GM18519 (cell line): Measurements from ENCODE around the gene SCN2B.
"Not testable (repeated sequence)": the region's sequence is repeated elsewhere in the genome, so short reads cannot be mapped to it uniquely, and the experiment has no call there.

Source experiments
- ATAC-seq: cut with Tn5 transposase; IDR thresholded peaks from one replicate; pipeline ENCODE4 v1.9.1; 2021; ENCODE audit warnings: mild to moderate bottlenecking, moderate library complexity; ENCODE audit not compliant: unreplicated experiment, low FRiP score

Gene SCN2B

DNA sequence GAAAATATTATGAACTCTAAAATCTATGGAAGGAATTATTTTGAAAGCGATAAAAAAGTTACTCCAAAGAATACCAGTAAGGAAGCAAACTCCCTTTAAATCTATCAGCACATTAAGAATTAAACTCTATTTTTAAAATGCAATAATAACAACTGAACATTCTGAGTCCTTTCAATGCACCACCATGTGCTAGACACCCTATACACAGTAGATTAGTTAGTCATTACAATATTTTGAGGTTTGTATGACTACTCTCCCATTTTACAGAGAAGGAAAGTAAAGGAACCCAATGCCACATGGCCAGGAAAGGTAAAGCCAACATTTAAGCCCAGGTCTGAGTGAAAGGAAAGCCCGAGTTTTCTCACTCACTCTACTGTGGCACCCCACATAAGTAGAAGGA lies 30.6 kb upstream of the SCN2B start:
- no peak for ATAC-seq

DNA sequence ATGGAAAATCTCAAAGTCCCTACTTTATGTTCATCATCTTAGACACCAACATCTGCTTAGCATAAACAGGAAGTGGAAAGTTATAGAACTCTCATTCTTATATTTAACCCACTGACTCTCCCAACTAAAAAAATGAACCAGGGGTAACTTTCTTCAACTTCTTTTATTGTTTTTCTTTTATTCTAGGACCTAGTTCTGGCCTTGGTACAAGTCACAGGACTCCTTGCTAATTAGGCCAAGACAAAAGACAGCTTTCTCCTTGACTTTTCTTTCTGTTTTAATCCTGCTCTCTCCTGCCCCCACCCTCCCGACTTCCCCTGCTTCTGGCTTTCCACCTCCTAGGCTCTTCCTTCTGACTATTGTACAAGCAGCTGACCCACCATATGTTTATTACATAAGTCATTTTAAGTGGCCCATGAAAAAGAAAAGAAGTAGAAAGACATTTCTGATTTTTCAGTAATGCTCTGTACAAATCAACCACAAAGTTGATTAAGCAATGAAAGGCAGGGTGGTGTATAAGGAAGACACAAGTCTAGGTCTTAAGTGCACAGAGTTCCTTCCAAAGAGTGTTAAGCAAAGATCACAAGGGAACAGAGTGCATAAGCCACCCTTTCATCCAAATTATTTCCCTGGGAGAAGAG lies 30.1 kb upstream of the SCN2B start:
- no peak for ATAC-seq

DNA sequence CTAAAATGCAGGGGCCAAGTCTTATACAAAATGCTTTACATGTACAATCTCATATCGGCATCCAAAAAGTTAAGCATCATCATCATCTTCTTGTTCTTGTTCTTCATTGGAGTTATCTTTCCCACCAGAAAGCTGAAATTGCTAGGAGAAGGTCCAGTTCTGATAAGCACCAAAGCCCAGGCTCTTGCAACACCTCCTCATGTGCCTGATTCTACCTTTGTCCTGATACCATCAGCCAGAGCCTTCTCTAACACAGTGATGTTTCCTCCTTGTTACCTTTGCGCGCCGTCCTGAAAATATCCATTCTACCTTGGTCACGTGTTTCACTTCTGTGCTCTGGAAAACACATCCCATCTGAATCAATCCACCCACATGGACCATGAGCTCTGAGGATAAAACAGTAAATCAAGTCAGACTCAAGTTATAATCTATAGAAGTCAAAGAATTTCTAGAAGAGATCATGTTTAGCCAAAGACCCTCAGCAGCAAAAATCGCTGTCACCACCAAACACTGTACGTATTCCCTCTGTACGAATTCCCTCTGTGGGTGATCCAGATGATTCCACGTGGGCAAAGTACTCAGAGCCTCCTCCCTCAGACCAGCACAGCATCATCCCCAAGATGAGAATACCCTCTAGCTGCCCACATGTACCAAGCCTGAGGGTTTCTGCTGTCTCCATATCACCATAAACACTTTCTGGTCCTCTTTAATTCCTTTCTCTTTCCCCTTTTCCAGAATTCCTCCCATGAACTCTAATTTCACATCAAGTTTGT lies 29.4 kb upstream of the SCN2B start:
- no peak for ATAC-seq

GRCh38 chr11:118202599-118203422 lies 26.4 kb upstream of the SCN2B start:
- no peak for ATAC-seq

- ATAC-seq: no peak
Measured at GRCh38 chr11:118201966-118202365, 25.5 kb upstream of the SCN2B start.

DNA sequence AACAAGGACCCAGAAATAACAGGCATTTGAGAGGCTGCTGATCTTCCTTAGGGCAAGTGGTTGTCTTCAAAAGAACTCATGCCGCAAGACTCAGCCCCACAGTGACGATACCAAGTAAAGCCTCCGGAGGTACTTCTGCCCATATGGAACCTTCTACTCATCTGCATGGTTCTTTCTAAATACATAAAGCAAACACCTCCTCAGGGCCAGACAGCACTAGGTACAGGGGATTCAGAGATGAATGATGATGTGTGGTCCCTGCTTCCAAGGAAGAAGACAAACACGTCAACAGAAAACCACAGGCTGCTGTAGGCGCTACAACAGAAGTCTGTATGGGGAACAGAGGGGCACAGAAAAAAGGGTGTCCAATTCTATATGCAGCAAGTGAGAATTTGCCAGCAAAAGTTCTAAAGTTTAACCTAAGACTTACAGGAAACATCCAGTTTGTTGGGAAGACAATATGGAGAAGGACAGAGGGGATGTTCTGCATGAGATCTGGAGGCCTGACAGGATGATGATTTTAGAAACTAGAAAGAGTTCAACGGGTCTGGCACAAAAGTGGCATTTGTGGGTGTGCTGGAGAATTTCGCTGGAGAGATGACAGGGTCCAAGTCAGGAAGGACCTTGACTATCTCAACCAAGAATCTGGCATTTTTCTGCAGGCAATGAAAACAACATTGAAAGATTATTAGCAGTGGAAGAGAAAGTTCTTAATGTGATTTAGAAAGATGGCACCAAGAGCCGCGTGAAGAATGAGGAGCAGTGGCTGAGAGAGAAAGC lies 24.7 kb upstream of the SCN2B start:
- no peak for ATAC-seq

GRCh38 chr11:118200497-118200896 lies 24.1 kb upstream of the SCN2B start:
- ATAC-seq: no peak

DNA sequence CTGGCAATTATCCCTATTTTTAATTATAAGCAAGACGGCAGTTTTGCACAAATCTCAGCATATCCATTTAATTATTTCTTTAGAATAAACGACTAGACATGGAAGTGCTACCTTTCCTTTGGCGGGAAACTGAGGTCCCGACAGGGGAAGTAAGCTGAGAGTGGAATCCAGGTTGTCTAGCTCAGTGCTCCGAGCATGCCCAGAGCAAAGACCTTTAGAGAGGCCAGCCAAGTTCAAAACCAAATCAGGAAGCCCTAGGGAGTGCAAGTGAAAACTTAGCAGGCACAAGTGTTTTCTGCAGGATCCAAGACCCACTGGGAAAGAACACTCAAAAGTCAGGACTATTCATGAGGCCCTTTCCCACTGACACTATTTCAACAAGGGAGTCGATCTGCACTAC lies 22.7 kb upstream of the SCN2B start:
- no peak for ATAC-seq

DNA sequence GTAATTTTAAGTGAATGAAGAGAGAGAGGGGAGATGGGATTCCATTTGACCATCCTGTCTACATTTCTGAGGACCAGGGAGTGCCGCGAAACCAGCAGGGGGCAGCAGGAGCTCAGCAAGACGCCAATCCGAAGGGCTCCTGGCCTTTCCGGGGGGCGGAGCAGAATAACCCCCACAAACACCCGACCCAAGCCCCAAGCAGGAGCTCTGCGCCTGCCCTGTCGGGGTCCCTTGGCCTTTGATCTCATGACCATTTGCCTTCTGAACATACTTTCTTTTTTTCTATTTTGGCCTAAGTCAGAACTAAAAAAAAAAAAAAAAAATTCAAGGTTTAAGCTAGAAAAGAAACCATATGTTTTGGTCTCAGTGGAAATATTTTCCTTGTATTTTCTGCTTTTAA lies 21.9 kb upstream of the SCN2B start:
- ATAC-seq: no peak

DNA sequence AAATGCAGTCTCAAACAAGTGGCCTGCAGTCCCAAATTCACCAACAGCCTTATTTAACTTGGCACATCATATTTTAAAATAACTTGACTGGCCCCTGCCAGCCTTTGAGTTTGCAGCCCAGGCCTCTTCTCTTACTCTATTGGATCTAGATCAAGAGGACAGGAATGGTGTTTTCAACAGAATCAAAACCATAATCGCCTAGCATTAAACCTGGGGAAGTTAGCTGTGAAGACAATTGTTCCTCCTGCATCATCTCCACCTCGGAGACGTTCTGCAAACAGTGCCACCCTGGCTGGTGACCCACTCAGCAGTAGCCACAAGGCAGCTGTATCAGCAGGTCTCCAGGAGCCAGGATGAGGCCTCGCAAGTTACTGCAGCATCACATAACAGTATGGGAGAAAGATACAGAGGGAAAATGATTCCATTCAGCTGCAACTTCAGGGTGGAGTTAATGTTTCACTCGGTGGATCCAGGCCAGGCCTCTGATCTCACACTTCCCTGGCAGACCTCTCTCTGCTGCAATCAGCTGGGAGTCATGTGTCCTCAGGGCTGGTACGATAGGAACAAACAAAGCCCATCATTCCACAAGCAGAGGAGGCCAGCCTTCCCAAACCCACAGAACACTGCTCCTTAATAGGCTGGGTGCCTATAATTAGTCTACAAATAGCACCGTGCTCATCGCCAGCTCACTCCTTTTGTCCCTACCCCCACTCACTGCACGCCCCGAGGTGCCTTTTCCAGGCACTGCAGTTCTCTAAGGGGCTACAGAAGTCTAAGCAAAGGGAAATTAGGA lies 18.6 kb upstream of the SCN2B start:
- ATAC-seq: no peak

GRCh38 chr11:118193910-118194566 lies 17.6 kb upstream of the SCN2B start:
- ATAC-seq: no peak

GRCh38 chr11:118192817-118193216 lies 16.4 kb upstream of the SCN2B start:
- ATAC-seq: not testable (repeated sequence)

- ATAC-seq: not testable (repeated sequence)
Measured at GRCh38 chr11:118190942-118191506, 14.6 kb upstream of the SCN2B start.

GRCh38 chr11:118186346-118187107 lies 10.1 kb upstream of the SCN2B start:
- ATAC-seq: no peak

DNA sequence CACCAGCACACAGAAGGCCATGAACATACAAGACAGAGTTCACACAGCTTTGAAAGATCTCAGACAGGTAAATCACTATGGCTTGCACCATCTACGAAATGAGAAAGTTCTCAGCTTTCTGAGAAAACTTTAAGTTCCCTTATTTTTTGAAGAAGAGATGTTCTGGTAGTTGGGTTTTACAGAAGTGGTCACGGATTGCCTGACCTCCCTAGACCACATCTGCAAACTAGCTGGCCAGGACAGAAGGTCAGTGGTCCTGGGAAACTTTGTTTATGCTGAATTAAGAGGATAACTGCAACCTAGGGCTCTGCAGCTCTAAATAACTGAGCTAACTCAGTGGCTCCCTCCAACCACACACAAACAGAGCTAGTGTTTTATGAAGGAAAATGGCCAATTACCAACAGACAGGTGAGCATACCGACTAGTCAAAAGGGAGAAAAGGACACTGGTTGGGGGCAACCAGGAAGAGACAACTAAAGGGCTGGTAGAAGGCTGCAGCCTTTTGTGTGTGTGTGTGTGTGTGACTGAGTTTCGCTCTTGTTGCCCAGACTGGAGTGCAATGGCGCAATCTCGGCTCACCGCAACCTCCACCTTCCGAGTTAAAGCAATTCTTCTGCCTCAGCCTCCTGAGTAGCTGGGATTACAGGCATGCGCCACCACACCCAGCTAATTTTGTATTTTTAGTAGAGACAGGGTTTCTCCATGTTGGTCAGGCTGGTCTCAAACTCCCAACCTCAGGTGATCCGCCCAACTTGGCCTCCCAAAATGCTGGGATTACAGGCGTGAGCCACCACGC lies 8.5 kb upstream of the SCN2B start:
- no peak for ATAC-seq

GRCh38 chr11:118183691-118184090 lies 7.3 kb upstream of the SCN2B start:
- not testable (repeated sequence) for ATAC-seq

DNA sequence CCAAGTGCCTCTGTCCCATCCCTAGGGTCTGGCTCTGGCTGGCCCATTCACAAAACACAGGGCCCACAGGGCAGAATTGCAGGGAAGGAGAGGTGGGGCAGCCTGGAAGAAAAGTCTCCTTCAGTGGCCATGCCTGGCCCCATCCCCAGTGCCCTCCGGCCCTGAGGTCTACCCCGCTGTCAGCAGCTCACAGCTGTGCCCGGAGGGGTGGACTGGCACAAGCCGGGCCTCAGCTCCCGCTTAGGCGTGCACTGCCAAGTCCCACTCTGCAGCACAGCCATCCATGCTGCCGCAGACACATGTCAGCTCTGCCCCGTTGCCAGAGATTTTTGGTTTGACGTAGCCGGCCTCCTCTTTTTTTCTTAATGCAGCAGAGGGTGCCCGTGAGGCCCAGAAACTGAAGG lies 3.9 kb upstream of the SCN2B start:
- ATAC-seq: no peak

- no peak for ATAC-seq
Measured at GRCh38 chr11:118176778-118177134, 317 bp upstream of the SCN2B start.
